Progenitor cell of endocrine pancreas (in vitro differentiated cells): ENCODE results near the gene NAA10. TPM values are rescaled to one million over a fixed set of nuclear protein-coding genes. Genes with fewer than 3 reads are reported as not detected.

Experiments used
- DNase-seq: peaks from one replicate; pipeline ENCODE4 v3.0.0; 2021; ENCODE audit warnings: low spot score; ENCODE audit not compliant: unreplicated experiment
- H3K27ac Mint-ChIP-seq: 2 replicates; pipeline ENCODE4 v1.8.0; 2021; ENCODE audit warnings: mild to moderate bottlenecking, moderate library complexity, mixed read lengths
- H3K27me3 Mint-ChIP-seq: 2 replicates; pipeline ENCODE4 v1.8.0; 2021; ENCODE audit warnings: mixed read lengths
- H3K36me3 Mint-ChIP-seq: 2 replicates; pipeline ENCODE4 v1.8.0; 2022; ENCODE audit warnings: mixed read lengths; ENCODE audit not compliant: insufficient read depth
- H3K4me1 Mint-ChIP-seq: 2 replicates; pipeline ENCODE4 v1.8.0; 2021; ENCODE audit warnings: low read depth, mixed read lengths
- H3K4me3 Mint-ChIP-seq: 2 replicates; pipeline ENCODE4 v1.8.0; 2021; ENCODE audit warnings: low read depth, mild to moderate bottlenecking, moderate library complexity, mixed read lengths
- H3K9me3 Mint-ChIP-seq: 2 replicates; pipeline ENCODE4 v1.8.0; 2021; ENCODE audit warnings: low read depth, mixed read lengths
- CTCF ChIP-seq: fragments of 200-600 bp; sonication (generic); IDR thresholded peaks from one replicate; pipeline ENCODE4 v1.5.0; 2021; ENCODE audit warnings: antibody characterized with exemption, mild to moderate bottlenecking; ENCODE audit not compliant: unreplicated experiment
- total RNA-seq: library from RNA; stranded (reverse); gene quantifications from 2 replicates; pipeline ENCODE4 v1.2.1, GENCODE V29; 2021

NAA10 gene
- total RNA-seq, 1 donor from 2014 or later, result 85.3 TPM

GRCh38 chrX:153921511-153922446 is 13.1 kb downstream of the NAA10 start:
- H3K4me3 Mint-ChIP-seq, result no peak overlapping the region
- TF ChIP-seq CTCF, result no peak
- peaks cover 1% of the 10 kb centered on the region for H3K36me3 Mint-ChIP-seq
- H3K27me3 Mint-ChIP-seq, result no peaks in the 10 kb centered on the region
- H3K9me3 Mint-ChIP-seq, result no peaks in the 10 kb centered on the region
- DNase-seq, result no peak
- no peak overlapping the region for H3K27ac Mint-ChIP-seq
- H3K4me1 Mint-ChIP-seq, result peaks cover 2% of the 10 kb centered on the region

- no peaks in the 10 kb centered on the region for H3K9me3 Mint-ChIP-seq
- no peak for TF ChIP-seq CTCF
- DNase-seq, result no peak
- H3K4me1 Mint-ChIP-seq, result peaks cover 2% of the 10 kb centered on the region
- H3K4me3 Mint-ChIP-seq, result no peak overlapping the region
- peaks cover 1% of the 10 kb centered on the region for H3K36me3 Mint-ChIP-seq
- H3K27me3 Mint-ChIP-seq, result no peaks in the 10 kb centered on the region
- H3K27ac Mint-ChIP-seq, result no peak overlapping the region
Observed at GRCh38 chrX:153921070-153921469, 13.8 kb downstream of the NAA10 start.

- Mint-ChIP-seq H3K4me3 (no peak overlapping the region), H3K36me3 (peaks cover 1% of the 10 kb centered on the region), H3K4me1 (no peaks in the 10 kb centered on the region), H3K27me3 (no peaks in the 10 kb centered on the region), H3K9me3 (no peaks in the 10 kb centered on the region), H3K27ac (no peak overlapping the region)
- no peak for TF ChIP-seq CTCF
- no peak for DNase-seq
Observed at GRCh38 chrX:153920546-153920945, 14.3 kb downstream of the NAA10 start.

GRCh38 chrX:153919281-153919680 is 15.6 kb downstream of the NAA10 start:
- TF ChIP-seq CTCF, result no peak
- H3K4me3 Mint-ChIP-seq, result no peak overlapping the region
- peaks cover 1% of the 10 kb centered on the region for H3K36me3 Mint-ChIP-seq
- no peak overlapping the region for H3K27ac Mint-ChIP-seq
- no peaks in the 10 kb centered on the region for H3K9me3 Mint-ChIP-seq
- DNase-seq, result no peak
- H3K27me3 Mint-ChIP-seq, result no peaks in the 10 kb centered on the region
- no peaks in the 10 kb centered on the region for H3K4me1 Mint-ChIP-seq

- DNase-seq, result no peak
- Mint-ChIP-seq H3K27ac (no peak overlapping the region), H3K27me3 (no peaks in the 10 kb centered on the region), H3K4me3 (no peak overlapping the region), H3K4me1 (no peaks in the 10 kb centered on the region), H3K36me3 (peaks cover 1% of the 10 kb centered on the region), H3K9me3 (no peaks in the 10 kb centered on the region)
- TF ChIP-seq CTCF, result no peak
Observed at GRCh38 chrX:153917869-153918268, 17.0 kb downstream of the NAA10 start.
